GM12878 (cell line): ENCODE data around the gene NTN3. TPM values are rescaled to one million over a fixed set of nuclear protein-coding genes. Genes with fewer than 3 reads are reported as not detected.
"Not testable (repeated sequence)": the region's sequence is repeated elsewhere in the genome, so short reads cannot be mapped to it uniquely, and the experiment has no call there.

Experiments
- ATAC-seq: fragments of 200-7000 bp; cut with Tn5 transposase; 3 replicates; pipeline ENCODE4 v1.9.1; 2020; ENCODE audit warnings: mild to moderate bottlenecking, moderate library complexity
- BruUV-seq: library from RNA; stranded (reverse); fragments of 400-500 nt; replicated peaks from 2 replicates; lab custom pipeline; 2021; lab: Mats Ljungman, UMichigan
- CTCF ChIA-PET: fragments of 300-600 bp; sonication (Branson Sonifier 250); formaldehyde crosslinking; extraction: SDS; loops from one replicate; lab custom pipeline; 2021; ENCODE audit warnings: inconsistent platforms; lab: Yijun Ruan, JAX
- POLR2A ChIA-PET: fragments of 350-600 bp; formaldehyde crosslinking; extraction: SDS; loops from one replicate; lab custom pipeline; 2021; ENCODE audit warnings: inconsistent platforms; lab: Charles Lee
- RAD21 ChIA-PET: fragments of 300-600 bp; sonication (Branson Sonifier 250); formaldehyde crosslinking; loops from one replicate; lab custom pipeline; 2023; ENCODE audit warnings: antibody characterized with exemption; ENCODE audit not compliant: unreplicated experiment; lab: Charles Lee
- SMC1A ChIA-PET: fragments of 300-600 bp; sonication (Branson Sonifier 250); formaldehyde crosslinking; loops from one replicate; lab custom pipeline; 2023; ENCODE audit not compliant: unreplicated experiment, uncharacterized antibody; lab: Charles Lee
- DNase-seq: peaks from one replicate; pipeline ENCODE4 v3.0.0-alpha.2; 2011; ENCODE audit warnings: low read depth, low spot score
- FAIRE-seq: peaks from 3 replicates; lab custom pipeline; 2011; peaks lifted over from hg19 to GRCh38; lab: Jason Lieb, UNC
- H2AFZ ChIP-seq: 2 replicates; pipeline ENCODE4 v1.6.0; 2011; ENCODE audit warnings: low read depth, low read length, control low read depth; ENCODE audit not compliant: control insufficient read depth
- H3K27ac ChIP-seq: 2 replicates; pipeline ENCODE4 v1.5.1; 2011; ENCODE audit warnings: control low read depth; ENCODE audit not compliant: control insufficient read depth, insufficient read depth
- H3K27me3 ChIP-seq, 2 experiments: replicated peaks in 1 of 2; 2 replicates each; pipeline versions ENCODE4 v1.6.0 to v1.6.1; 2011; ENCODE audit warnings: low read length in 1 of 2; ENCODE audit not compliant: control insufficient read depth in 2 of 2, insufficient read depth in 2 of 2
- H3K36me3 ChIP-seq, 2 experiments: 2 replicates each; pipeline ENCODE4 v1.5.1; 2011; ENCODE audit warnings: low read length in 1 of 2; ENCODE audit not compliant: control insufficient read depth in 2 of 2, insufficient read depth in 2 of 2
- H3K4me1 ChIP-seq: 2 replicates; pipeline ENCODE4 v1.6.1; 2011; ENCODE audit warnings: mild to moderate bottlenecking, low read length, moderate library complexity, mixed read lengths; ENCODE audit not compliant: control insufficient read depth, insufficient read depth
- H3K4me2 ChIP-seq: 2 replicates; pipeline ENCODE4 v1.6.0; 2011; ENCODE audit warnings: control low read depth; ENCODE audit not compliant: control insufficient read depth, insufficient read depth
- H3K4me3 ChIP-seq: fragments of 200-600 bp; sonication (generic); 2 replicates; pipeline ENCODE4 v1.5.1; 2016
- H3K79me2 ChIP-seq: 2 replicates; pipeline ENCODE4 v1.6.0; 2011; ENCODE audit warnings: low read length; ENCODE audit not compliant: control insufficient read depth, insufficient read depth
- H3K9ac ChIP-seq: 2 replicates; pipeline ENCODE4 v1.8.0; 2011; ENCODE audit warnings: low read length, control low read depth, mixed read lengths; ENCODE audit not compliant: control insufficient read depth, insufficient read depth
- H3K9me3 ChIP-seq: replicated peaks from 3 replicates; pipeline ENCODE4 v1.5.1; 2011; ENCODE audit warnings: mild to moderate bottlenecking, low read length; ENCODE audit not compliant: control insufficient read depth, insufficient read depth
- H4K20me1 ChIP-seq: 2 replicates; pipeline ENCODE4 v1.6.0; 2011; ENCODE audit not compliant: control insufficient read depth, insufficient read depth
- E4F1 ChIP-seq: fragments of 450-650 bp; IDR thresholded peaks from 2 replicates; pipeline ENCODE4 v1.6.1; 2018; ENCODE audit warnings: borderline replicate concordance, mild to moderate bottlenecking; ENCODE audit not compliant: partially characterized antibody
- ESRRA ChIP-seq: IDR thresholded peaks from 2 replicates; pipeline ENCODE4 v1.6.1; 2012; ENCODE audit warnings: mild to moderate bottlenecking, low read length, improper control_type of control experiment
- IRF5 ChIP-seq: fragments of 450-650 bp; IDR thresholded peaks from 2 replicates; pipeline ENCODE4 v1.6.1; 2017; ENCODE audit warnings: borderline replicate concordance
- JUNB ChIP-seq: IDR thresholded peaks from 2 replicates; pipeline ENCODE4 v1.6.1; 2016; ENCODE audit warnings: antibody characterized with exemption, mild to moderate bottlenecking
- LARP7 ChIP-seq: fragments of 450-650 bp; IDR thresholded peaks from 2 replicates; pipeline ENCODE4 v1.6.1; 2017; ENCODE audit warnings: mild to moderate bottlenecking
- MYC ChIP-seq: IDR thresholded peaks from 2 replicates; pipeline ENCODE4 v1.6.1; 2011; ENCODE audit warnings: mild to moderate bottlenecking, low read length, moderate library complexity, inconsistent platforms; ENCODE audit not compliant: insufficient read depth, insufficient replicate concordance, insufficient read length, severe bottlenecking
- NR2C2 ChIP-seq: IDR thresholded peaks from 2 replicates; pipeline ENCODE4 v1.6.1; 2011; ENCODE audit warnings: borderline replicate concordance, low read depth; ENCODE audit not compliant: control insufficient read depth, insufficient read length
- RFX5 ChIP-seq: IDR thresholded peaks from 2 replicates; pipeline ENCODE4 v1.6.1; 2011; ENCODE audit warnings: low read depth, low read length, improper control_type of control experiment
- SPI1 ChIP-seq: IDR thresholded peaks from 2 replicates; pipeline ENCODE4 v1.6.1; 2011; ENCODE audit warnings: low read depth, mild to moderate bottlenecking, low read length, moderate library complexity, borderline replicate concordance; ENCODE audit not compliant: insufficient read depth
- ZNF207 ChIP-seq: fragments of 450-650 bp; IDR thresholded peaks from 2 replicates; pipeline ENCODE4 v1.6.1; 2014; ENCODE audit warnings: antibody characterized with exemption, mild to moderate bottlenecking, borderline replicate concordance
- WGBS: methylation state at CpG from one replicate; pipeline ENCODE4 v1.1.6; 2016; ENCODE audit warnings: low lambda C conversion rate; ENCODE audit not compliant: insufficient replicate concordance, insufficient coverage; ENCODE audit errors: missing lambda C conversion rate; 5-methylcytosine and 5-hydroxymethylcytosine counted together
- in situ Hi-C: fragments of 300-500 bp; cut with MboI; formaldehyde crosslinking; loops from 9 replicates; pipeline ENCODE4 v1.14.3; 2018; ENCODE audit warnings: mixed read lengths
- intact Hi-C: fragments of 100-400 bp; cut with micrococcal nuclease; formaldehyde crosslinking; loops from one replicate; pipeline ENCODE4 v1.14.2; 2022; ENCODE audit not compliant: unreplicated experiment
- polyA plus RNA-seq, 11 experiments: library from polyadenylated mRNA; depleted of rRNA in 4 of 11; unstranded in 6 of 11; stranded (reverse) in 5 of 11; fragments of >200 nt; fragmentation: Nextera tagmentation in 4 of 11; fragmentation: Illumina TruSeq in 1 of 11; extraction: Ambion mirVana in 4 of 11; extraction: Trizol in 1 of 11; gene quantifications; 1 replicate in 1 of 11; 2 replicates in 10 of 11; pipeline versions ENCODE4 v1.2.1 to v1.2.3, GENCODE V29; 2011 to 2016; ENCODE audit warnings: inconsistent platforms in 2 of 11, missing spikeins in 2 of 11, low read depth in 1 of 11
- total RNA-seq, 4 experiments: library from RNA; depleted of rRNA in 3 of 4; stranded (reverse); fragments of >200 nt in 3 of 4; fragmentation: Illumina TruSeq in 1 of 4; extraction: Trizol in 1 of 4; gene quantifications; 2 replicates each; pipeline versions ENCODE4 v1.2.1 to v1.2.3, GENCODE V29; 2013 to 2021

NTN3 gene
- total and polyA plus RNA-seq, 10 of the 15 experiments (the other 5 are each of a cell fraction or from before 2014, with no cell fraction given) = 0.04 TPM; not detected in 9

- RAD21 ChIA-PET = no interaction called here
- no peak overlapping the region for H2AFZ ChIP-seq
- TF ChIP-seq JUNB = no peak
- TF ChIP-seq SPI1 = no peak
- no peak for TF ChIP-seq E4F1
- no peak for TF ChIP-seq IRF5
- TF ChIP-seq ZNF207 = no peak
- no peak for TF ChIP-seq ESRRA
- TF ChIP-seq LARP7 = no peak
- TF ChIP-seq RFX5 = no peak
- TF ChIP-seq NR2C2 = no peak
- TF ChIP-seq MYC = no peak
- no peaks in the 10 kb centered on the region for H4K20me1 ChIP-seq
- POLR2A ChIA-PET = no interaction called here
- in situ Hi-C loops (loop anchor here (5.0 kb wide), 1 partner anchor 74 kb away; no protein-coding TSS in a partner anchor), intact Hi-C loops (loop anchor here (2.0 kb wide), 1 partner anchor 68 kb away; no protein-coding TSS in a partner anchor)
- no peak overlapping the region for H3K27ac ChIP-seq
- peaks cover 28% of the 10 kb centered on the region for H3K79me2 ChIP-seq
- FAIRE-seq (no peak), ATAC-seq (no peak), DNase-seq (no peak)
- no peaks in the 10 kb centered on the region for H3K9me3 ChIP-seq
- WGBS = 99% methylated on average over 15 of the region's 15 CpGs
- no peak overlapping the region for H3K4me3 ChIP-seq
- no TSS peak for BruUV-seq
- peak overlapping the region; percentile 14; the same call in 1 of the 2 replicates for H3K4me2 ChIP-seq
- peaks cover 5% of the 10 kb centered on the region for H3K4me1 ChIP-seq
- SMC1A ChIA-PET = no interaction called here
- H3K27me3 ChIP-seq = no peaks in the 10 kb centered on the region
- peaks cover 28 to 31% of the 10 kb centered on the region in 2 experiments for H3K36me3 ChIP-seq
- CTCF ChIA-PET = interaction anchor here (0.7 to 1.3 kb wide), 2 partner anchors 42 to 43 kb away, joined by 3 read pairs; partner anchors contain the start of gene TBC1D24
- no peak overlapping the region for H3K9ac ChIP-seq
These were observed 38.1 kb upstream of the NTN3 start for GRCh38 chr16:2432801-2433505.

GRCh38 chr16:2435236-2435635, 35.9 kb upstream of the NTN3 start:
- in situ Hi-C loops, RAD21 ChIA-PET, H4K20me1 ChIP-seq, H3K4me2 ChIP-seq, BruUV-seq, H3K4me1 ChIP-seq, ATAC-seq, DNase-seq, H3K9ac ChIP-seq, H3K4me3 ChIP-seq, SMC1A ChIA-PET, H3K27ac ChIP-seq, intact Hi-C loops, H2AFZ ChIP-seq, FAIRE-seq, H3K9me3 ChIP-seq, H3K27me3 ChIP-seq: not testable (repeated sequence)
- Histone ChIP-seq H3K79me2 (peaks cover 18% of the 10 kb centered on the region), H3K36me3 (peaks cover 38 to 40% of the 10 kb centered on the region in 2 experiments)
- ChIA-PET POLR2A (interaction anchor here (0.6 to 0.9 kb wide), 2 partner anchors 66 to 75 kb away, joined by 3 read pairs; no protein-coding TSS in a partner anchor), CTCF (interaction anchor here (0.9 to 1.0 kb wide), 2 partner anchors 14 to 142 kb away, joined by 4 to 5 read pairs; no protein-coding TSS in a partner anchor)
- 100% methylated on average over 3 of the region's 4 CpGs for WGBS
